BE2C (cell line): ENCODE data around the gene FERMT2.

Experiments
- DNase-seq: peaks from one replicate; pipeline ENCODE4 v3.0.0-alpha.2; 2020
- H3K27me3 ChIP-seq: fragments of 250-450 bp; sonication (Bioruptor Pico); 2 replicates; pipeline ENCODE4 v1.5.1; 2020; ENCODE audit warnings: mild to moderate bottlenecking
- H3K36me3 ChIP-seq: fragments of 250-450 bp; sonication (Bioruptor Pico); 2 replicates; pipeline ENCODE4 v1.5.1; 2020; ENCODE audit warnings: mild to moderate bottlenecking
- H3K4me1 ChIP-seq: fragments of 250-450 bp; sonication (Bioruptor Pico); 2 replicates; pipeline ENCODE4 v1.5.1; 2020
- H3K4me3 ChIP-seq: 2 replicates; pipeline ENCODE4 v1.5.1; 2011; ENCODE audit warnings: low read depth, low read length
- H3K9me3 ChIP-seq: fragments of 250-450 bp; sonication (Bioruptor Pico); 2 replicates; pipeline ENCODE4 v1.5.1; 2020
- TF ChIP-seq, protein P1 (sequence below): IDR thresholded peaks from 2 replicates; pipeline ENCODE4 v1.5.1; 2012; ENCODE audit warnings: mild to moderate bottlenecking, low read depth, low read length

The FERMT2 gene

DNA sequence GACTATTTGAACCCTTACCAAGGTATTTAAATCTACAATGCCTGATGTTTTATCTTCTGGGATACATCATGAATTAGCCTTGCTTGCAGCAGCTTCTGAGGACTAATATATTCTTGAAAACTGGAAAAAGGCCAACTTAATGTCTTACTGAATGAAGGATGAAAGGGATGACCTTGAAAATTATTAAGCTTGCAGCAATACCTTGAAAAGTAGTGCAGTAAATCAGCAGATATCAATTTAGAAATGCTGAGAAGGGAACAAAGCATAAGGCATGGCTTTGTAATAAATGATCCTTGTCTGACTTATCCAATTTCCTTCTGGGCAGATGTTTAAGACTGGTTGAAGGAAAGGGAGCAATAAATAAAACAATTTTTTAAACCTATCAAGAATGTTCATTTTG lies 37.3 kb upstream of the FERMT2 start:
- Histone ChIP-seq H3K27me3 (no peaks in the 10 kb centered on the region), H3K4me1 (peaks cover 14% of the 10 kb centered on the region), H3K9me3 (no peaks in the 10 kb centered on the region), H3K4me3 (no peak overlapping the region), H3K36me3 (no peaks in the 10 kb centered on the region)
- no peak for DNase-seq
- TF ChIP-seq, protein P1, sequence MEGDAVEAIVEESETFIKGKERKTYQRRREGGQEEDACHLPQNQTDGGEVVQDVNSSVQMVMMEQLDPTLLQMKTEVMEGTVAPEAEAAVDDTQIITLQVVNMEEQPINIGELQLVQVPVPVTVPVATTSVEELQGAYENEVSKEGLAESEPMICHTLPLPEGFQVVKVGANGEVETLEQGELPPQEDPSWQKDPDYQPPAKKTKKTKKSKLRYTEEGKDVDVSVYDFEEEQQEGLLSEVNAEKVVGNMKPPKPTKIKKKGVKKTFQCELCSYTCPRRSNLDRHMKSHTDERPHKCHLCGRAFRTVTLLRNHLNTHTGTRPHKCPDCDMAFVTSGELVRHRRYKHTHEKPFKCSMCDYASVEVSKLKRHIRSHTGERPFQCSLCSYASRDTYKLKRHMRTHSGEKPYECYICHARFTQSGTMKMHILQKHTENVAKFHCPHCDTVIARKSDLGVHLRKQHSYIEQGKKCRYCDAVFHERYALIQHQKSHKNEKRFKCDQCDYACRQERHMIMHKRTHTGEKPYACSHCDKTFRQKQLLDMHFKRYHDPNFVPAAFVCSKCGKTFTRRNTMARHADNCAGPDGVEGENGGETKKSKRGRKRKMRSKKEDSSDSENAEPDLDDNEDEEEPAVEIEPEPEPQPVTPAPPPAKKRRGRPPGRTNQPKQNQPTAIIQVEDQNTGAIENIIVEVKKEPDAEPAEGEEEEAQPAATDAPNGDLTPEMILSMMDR = no peak

DNA sequence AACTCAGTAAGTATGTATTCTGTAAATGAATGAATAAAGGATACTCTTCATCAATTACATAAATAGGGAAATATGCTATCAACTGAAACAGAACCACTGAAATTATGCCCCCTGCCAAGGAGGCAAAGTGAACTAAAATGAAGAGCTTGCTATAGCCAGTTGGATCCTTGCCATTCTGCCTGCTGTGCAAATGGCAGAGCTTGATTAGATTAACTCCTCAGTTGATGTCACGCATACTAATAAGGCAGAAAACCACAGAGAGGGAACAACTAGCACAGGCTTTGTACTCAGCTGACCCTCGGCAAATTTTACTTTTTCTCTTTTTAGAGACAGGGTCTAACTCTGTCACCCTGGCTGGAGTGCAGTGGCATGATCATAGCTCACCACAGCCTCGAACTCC lies 36.7 kb upstream of the FERMT2 start:
- DNase-seq = peak; percentile 59
- H3K36me3 ChIP-seq = no peaks in the 10 kb centered on the region
- TF ChIP-seq, protein P1 = no peak
- peaks cover 14% of the 10 kb centered on the region for H3K4me1 ChIP-seq
- no peak overlapping the region for H3K4me3 ChIP-seq
- no peaks in the 10 kb centered on the region for H3K9me3 ChIP-seq
- no peaks in the 10 kb centered on the region for H3K27me3 ChIP-seq

DNA sequence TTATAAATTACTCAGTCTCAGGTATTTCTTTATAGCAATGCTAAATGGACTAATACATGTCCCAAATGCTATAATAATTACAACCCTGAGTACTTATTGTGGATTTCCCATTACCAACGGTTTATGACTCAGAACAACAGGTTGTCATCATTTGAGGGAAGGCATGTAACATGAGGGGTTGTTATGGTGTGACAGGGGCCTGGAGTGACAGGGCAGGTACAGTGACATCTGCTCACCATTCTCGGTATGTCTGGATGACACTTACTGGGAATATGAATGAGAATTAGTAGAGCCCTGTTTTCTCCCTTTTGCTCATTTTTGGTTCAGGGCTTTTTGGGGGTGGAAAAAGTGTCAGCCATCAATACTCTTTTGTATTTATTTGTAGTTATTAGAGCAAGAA lies 36.2 kb upstream of the FERMT2 start:
- H3K4me1 ChIP-seq = peaks cover 14% of the 10 kb centered on the region
- H3K36me3 ChIP-seq = no peaks in the 10 kb centered on the region
- no peaks in the 10 kb centered on the region for H3K27me3 ChIP-seq
- H3K4me3 ChIP-seq = no peak overlapping the region
- no peaks in the 10 kb centered on the region for H3K9me3 ChIP-seq
- DNase-seq = no peak
- TF ChIP-seq, protein P1 = no peak

DNA sequence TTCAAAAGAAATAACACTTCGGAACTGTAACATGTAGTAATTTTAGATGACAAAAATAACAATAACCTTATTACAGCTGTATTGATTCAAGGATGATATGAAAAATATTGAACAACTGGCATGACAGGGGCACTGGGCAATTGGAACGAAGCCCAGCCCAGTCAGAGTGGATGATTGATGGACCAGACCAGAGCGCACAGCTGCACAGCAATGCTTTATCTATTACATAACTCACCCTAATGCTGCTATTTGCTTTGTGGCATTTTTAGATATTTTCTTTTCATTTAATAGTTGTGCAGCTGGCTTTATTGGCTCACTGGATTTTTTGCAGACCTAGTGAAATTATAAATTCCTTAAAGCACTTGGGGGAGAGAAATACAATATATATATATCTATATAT lies 26.9 kb upstream of the FERMT2 start:
- peaks cover 26% of the 10 kb centered on the region for H3K4me1 ChIP-seq
- no peaks in the 10 kb centered on the region for H3K27me3 ChIP-seq
- H3K9me3 ChIP-seq = no peaks in the 10 kb centered on the region
- TF ChIP-seq, protein P1 = no peak
- no peaks in the 10 kb centered on the region for H3K36me3 ChIP-seq
- DNase-seq = peak; percentile 80
- H3K4me3 ChIP-seq = no peak overlapping the region

DNA sequence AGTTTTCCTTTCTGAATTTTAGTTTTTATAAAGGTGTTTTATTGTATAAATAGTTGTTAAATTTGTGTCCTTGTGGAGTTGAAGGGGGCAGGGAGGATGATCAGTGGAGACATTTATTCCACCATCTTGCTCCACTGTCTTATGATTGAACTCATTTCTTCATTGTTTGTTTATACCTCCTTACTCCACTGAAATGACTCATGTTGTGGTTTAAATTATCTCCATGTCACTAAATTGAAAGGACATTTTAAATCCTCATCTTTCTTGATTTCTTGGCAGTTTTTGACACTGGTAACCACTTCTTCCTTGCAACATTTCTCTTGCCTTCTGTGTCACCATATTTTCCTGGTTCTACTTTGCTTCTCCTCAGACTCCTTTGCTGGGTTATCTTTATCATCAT lies 23.6 kb upstream of the FERMT2 start:
- TF ChIP-seq, protein P1 = no peak
- DNase-seq = no peak

DNA sequence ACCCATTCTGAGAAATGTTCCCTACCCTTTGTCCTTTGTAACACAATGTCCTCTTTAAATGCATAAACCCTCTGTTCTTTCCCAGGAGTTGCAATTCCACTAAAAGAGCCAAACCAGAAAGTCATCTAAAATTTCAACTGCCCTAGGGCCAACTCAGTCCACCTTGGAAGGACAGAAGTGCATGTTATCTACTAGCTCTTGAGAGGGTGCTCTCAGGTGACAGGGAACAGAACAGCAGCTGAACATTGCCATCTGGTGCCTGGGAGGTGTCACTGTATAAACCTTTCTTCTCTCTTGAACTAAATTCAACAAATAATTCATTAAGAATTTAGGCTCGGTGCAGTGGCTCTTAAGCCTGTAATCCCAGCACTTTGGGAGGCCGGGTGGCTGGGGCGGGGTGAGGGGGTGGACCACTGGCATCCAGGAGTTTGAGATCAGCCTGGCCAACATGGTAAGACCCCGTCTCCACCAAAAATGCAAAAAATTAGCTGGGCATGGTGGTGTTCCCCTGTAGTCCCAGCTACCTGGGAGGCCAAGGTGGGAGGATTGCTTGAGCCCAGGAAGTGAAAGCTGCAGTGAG lies 10.3 kb upstream of the FERMT2 start:
- Histone ChIP-seq H3K4me3 (no peak overlapping the region), H3K9me3 (no peaks in the 10 kb centered on the region), H3K4me1 (peaks cover 6% of the 10 kb centered on the region; the same call in 1 of the 2 replicates), H3K36me3 (no peaks in the 10 kb centered on the region), H3K27me3 (no peaks in the 10 kb centered on the region)
- DNase-seq = peak; percentile 67
- TF ChIP-seq, protein P1 = peak; percentile 83

More for the DNA sequence above, 23.6 kb upstream of the FERMT2 start:
- no peaks in the 10 kb centered on the region for H3K9me3 ChIP-seq
- H3K36me3 ChIP-seq = no peaks in the 10 kb centered on the region
- no peak overlapping the region for H3K4me3 ChIP-seq
- no peaks in the 10 kb centered on the region for H3K27me3 ChIP-seq
- peaks cover 26% of the 10 kb centered on the region for H3K4me1 ChIP-seq
